ENCODE results near the gene NUDT14.

The NUDT14 gene

DNA sequence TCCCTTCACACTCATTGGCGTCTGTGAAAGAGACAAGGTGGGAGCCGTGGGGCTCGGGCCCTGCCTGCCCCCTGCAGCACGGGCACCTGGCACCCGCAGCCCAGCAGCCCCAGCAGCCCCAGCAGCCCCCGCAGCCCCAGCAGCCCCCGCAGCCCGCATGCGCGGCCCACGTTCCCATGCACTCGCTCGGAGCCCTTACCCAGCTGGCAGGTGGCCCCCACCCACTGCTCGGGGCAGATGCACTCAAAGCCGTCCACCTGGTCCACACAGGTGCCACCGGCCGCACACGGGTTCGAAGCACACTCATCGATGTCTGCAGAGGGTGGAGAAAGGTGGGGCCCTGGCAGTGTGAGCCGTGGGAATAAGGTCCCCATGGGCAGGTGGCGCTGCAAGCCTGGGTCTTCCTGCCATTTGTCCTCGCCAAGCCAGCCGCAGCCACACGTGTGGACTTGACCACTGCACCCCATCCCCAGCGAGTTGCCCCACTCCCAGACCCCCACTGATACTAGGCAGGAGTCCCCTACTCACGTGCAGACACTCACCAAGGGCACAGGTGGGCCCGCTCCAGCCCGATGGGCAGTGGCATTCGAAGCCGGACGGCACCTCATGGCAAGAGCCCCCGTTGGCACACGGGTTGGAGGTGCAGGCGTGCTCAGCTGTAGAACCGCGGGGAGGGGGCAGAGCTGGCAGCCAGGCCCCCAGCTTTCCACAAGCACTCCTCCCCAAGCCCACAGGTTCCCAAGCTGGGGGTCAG, 29.9 kb downstream of the NUDT14 start:
- H3K27me3 ChIP-seq (ENCODE audit: insufficient read depth, poor library complexity, severe bottlenecking), result no peaks in the 10 kb centered on the region
- no peaks in the 10 kb centered on the region for H3K9me3 ChIP-seq (ENCODE audit: severe bottlenecking)
- ATAC-seq (ENCODE audit: low read depth) (no peak), DNase-seq (ENCODE audit: low spot score) (peak; percentile 73)
- TF ChIP-seq, protein P1, sequence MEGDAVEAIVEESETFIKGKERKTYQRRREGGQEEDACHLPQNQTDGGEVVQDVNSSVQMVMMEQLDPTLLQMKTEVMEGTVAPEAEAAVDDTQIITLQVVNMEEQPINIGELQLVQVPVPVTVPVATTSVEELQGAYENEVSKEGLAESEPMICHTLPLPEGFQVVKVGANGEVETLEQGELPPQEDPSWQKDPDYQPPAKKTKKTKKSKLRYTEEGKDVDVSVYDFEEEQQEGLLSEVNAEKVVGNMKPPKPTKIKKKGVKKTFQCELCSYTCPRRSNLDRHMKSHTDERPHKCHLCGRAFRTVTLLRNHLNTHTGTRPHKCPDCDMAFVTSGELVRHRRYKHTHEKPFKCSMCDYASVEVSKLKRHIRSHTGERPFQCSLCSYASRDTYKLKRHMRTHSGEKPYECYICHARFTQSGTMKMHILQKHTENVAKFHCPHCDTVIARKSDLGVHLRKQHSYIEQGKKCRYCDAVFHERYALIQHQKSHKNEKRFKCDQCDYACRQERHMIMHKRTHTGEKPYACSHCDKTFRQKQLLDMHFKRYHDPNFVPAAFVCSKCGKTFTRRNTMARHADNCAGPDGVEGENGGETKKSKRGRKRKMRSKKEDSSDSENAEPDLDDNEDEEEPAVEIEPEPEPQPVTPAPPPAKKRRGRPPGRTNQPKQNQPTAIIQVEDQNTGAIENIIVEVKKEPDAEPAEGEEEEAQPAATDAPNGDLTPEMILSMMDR (IDR thresholded peaks at IDR 0.05; ENCODE audit: poor library complexity, severe bottlenecking), result no peak
- no peak overlapping the region for H3K4me3 ChIP-seq (ENCODE audit: severe bottlenecking)
- H3K36me3 ChIP-seq (ENCODE audit: low read depth), result peaks cover 22% of the 10 kb centered on the region
- H3K27ac ChIP-seq (ENCODE audit: poor library complexity, severe bottlenecking), result no peak overlapping the region
- no peaks in the 10 kb centered on the region for H3K4me1 ChIP-seq (ENCODE audit: insufficient read depth, poor library complexity, severe bottlenecking)

DNA sequence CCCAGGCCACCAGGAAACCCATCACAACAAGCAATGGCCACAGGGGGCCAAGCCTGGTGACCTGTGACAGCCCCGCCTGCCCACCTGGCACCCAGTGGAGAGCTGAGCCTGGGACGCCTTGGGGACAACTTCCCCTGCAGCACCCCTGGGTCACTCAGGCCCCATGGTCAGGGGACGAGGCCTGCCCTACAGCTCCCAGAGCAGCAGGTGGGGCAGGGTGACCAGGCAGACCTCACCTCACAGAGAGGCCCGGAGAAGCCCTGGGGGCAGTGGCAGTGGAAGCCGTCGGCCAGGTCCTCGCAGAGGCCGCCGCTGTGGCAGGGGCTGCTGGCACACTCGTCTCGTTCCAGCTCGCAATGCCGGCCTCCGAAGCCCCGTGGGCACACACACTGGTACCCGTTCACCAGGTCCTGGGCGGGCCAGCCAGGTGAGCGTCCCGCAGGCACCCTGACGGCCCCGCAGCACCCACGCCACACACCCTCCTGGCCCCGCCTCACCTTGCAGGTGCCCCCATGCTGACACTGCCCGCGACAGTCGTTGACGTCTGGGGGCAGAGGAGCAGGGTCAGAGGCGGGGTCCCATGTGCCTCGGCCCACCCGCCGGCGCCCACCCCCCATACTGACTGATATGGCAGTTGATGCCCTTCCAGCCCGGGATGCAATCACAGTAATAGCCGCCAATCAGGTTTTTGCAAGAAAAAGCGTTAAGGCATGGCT, 30.6 kb downstream of the NUDT14 start:
- TF ChIP-seq, protein P1 (IDR thresholded peaks at IDR 0.05; ENCODE audit: poor library complexity, severe bottlenecking), result no peak
- Histone ChIP-seq H3K4me3 (ENCODE audit: severe bottlenecking) (no peak overlapping the region), H3K9me3 (ENCODE audit: severe bottlenecking) (no peaks in the 10 kb centered on the region), H3K27me3 (ENCODE audit: insufficient read depth, poor library complexity, severe bottlenecking) (no peaks in the 10 kb centered on the region), H3K36me3 (ENCODE audit: low read depth) (peaks cover 27% of the 10 kb centered on the region), H3K27ac (ENCODE audit: poor library complexity, severe bottlenecking) (no peak overlapping the region), H3K4me1 (ENCODE audit: insufficient read depth, poor library complexity, severe bottlenecking) (no peaks in the 10 kb centered on the region)
- no peak for ATAC-seq (ENCODE audit: low read depth)
- DNase-seq (ENCODE audit: low spot score), result peak; percentile 72

DNA sequence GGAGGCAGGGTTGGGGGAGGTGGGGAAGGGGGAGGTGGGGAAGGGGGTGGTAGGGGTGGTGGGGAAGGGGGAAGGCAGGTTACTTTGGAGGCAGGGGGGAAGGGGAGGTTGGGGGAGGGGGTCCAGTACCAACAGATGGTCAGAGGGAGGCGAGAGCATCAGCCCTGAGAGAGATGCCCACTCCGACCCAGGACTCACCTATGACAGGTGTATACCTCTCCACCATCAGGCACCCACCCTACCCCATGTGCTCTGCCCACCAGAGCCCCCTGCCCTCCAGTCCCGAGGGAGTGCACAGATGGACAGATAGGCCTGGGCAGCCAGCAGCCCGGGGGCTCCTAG, 31.1 kb downstream of the NUDT14 start:
- DNase-seq (ENCODE audit: low spot score), result peak; percentile 70
- H3K27me3 ChIP-seq (ENCODE audit: insufficient read depth, poor library complexity, severe bottlenecking), result no peaks in the 10 kb centered on the region
- no peaks in the 10 kb centered on the region for H3K9me3 ChIP-seq (ENCODE audit: severe bottlenecking)
- H3K36me3 ChIP-seq (ENCODE audit: low read depth), result peaks cover 26% of the 10 kb centered on the region
- H3K4me1 ChIP-seq (ENCODE audit: insufficient read depth, poor library complexity, severe bottlenecking), result no peaks in the 10 kb centered on the region
- ATAC-seq (ENCODE audit: low read depth), result no peak
- no peak overlapping the region for H3K4me3 ChIP-seq (ENCODE audit: severe bottlenecking)
- TF ChIP-seq, protein P1 (IDR thresholded peaks at IDR 0.05; ENCODE audit: poor library complexity, severe bottlenecking), result no peak
- no peak overlapping the region for H3K27ac ChIP-seq (ENCODE audit: poor library complexity, severe bottlenecking)

DNA sequence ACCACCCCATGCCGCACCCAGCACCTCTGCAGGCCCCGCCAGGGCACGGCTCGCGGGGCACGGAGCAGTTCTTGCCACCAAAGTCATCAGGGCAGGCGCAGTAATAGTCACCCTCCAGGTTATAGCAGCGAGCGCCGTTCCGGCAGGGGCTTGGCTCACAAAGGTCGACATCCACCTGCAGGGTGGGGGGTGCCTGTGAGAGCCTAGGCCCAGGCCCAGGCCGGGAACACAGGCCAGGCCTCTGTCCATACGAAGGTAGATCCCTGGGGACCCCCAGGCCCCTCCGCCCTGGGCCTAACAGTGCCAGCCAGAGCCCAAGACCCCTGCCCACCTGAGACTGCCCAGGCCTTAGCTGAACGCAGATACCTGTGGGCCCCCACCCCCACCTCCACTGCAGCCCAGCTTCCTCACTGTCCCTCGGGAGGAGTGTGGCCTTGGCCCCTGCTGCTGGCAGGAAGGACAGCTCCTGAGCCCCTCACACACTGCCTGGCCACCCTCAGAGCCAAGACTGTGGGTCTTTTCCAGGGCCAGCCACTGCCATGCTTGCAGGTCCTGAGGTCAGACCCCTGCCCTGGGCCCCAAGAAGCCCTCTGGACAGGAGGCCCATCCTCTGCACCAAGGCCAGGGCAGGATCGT, 31.8 kb downstream of the NUDT14 start:
- no peak overlapping the region for H3K27ac ChIP-seq (ENCODE audit: poor library complexity, severe bottlenecking)
- H3K36me3 ChIP-seq (ENCODE audit: low read depth), result peaks cover 26% of the 10 kb centered on the region
- ATAC-seq (ENCODE audit: low read depth), result no peak
- no peak overlapping the region for H3K4me3 ChIP-seq (ENCODE audit: severe bottlenecking)
- TF ChIP-seq, protein P1 (IDR thresholded peaks at IDR 0.05; ENCODE audit: poor library complexity, severe bottlenecking), result no peak
- H3K4me1 ChIP-seq (ENCODE audit: insufficient read depth, poor library complexity, severe bottlenecking), result no peaks in the 10 kb centered on the region
- peak; percentile 68 for DNase-seq (ENCODE audit: low spot score)
- H3K27me3 ChIP-seq (ENCODE audit: insufficient read depth, poor library complexity, severe bottlenecking), result no peaks in the 10 kb centered on the region
- H3K9me3 ChIP-seq (ENCODE audit: severe bottlenecking), result no peaks in the 10 kb centered on the region

All from RWPE2 (cell line).